GM12878 (cell line): Measurements from ENCODE around the gene SULT2B1. TPM values are rescaled to one million over a fixed set of nuclear protein-coding genes. Genes with fewer than 3 reads are reported as not detected.

ENCODE experiments used
- ATAC-seq: fragments of 200-7000 bp; cut with Tn5 transposase; 3 replicates; pipeline ENCODE4 v1.9.1; 2020; ENCODE audit warnings: mild to moderate bottlenecking, moderate library complexity
- BruUV-seq: library from RNA; stranded (reverse); fragments of 400-500 nt; replicated peaks from 2 replicates; lab custom pipeline; 2021; lab: Mats Ljungman, UMichigan
- CTCF ChIA-PET: fragments of 300-600 bp; sonication (Branson Sonifier 250); formaldehyde crosslinking; extraction: SDS; loops from one replicate; lab custom pipeline; 2021; ENCODE audit warnings: inconsistent platforms; lab: Yijun Ruan, JAX
- POLR2A ChIA-PET: fragments of 350-600 bp; formaldehyde crosslinking; extraction: SDS; loops from one replicate; lab custom pipeline; 2021; ENCODE audit warnings: inconsistent platforms; lab: Charles Lee
- RAD21 ChIA-PET: fragments of 300-600 bp; sonication (Branson Sonifier 250); formaldehyde crosslinking; loops from one replicate; lab custom pipeline; 2023; ENCODE audit warnings: antibody characterized with exemption; ENCODE audit not compliant: unreplicated experiment; lab: Charles Lee
- SMC1A ChIA-PET: fragments of 300-600 bp; sonication (Branson Sonifier 250); formaldehyde crosslinking; loops from one replicate; lab custom pipeline; 2023; ENCODE audit not compliant: unreplicated experiment, uncharacterized antibody; lab: Charles Lee
- DNase-seq: peaks from one replicate; pipeline ENCODE4 v3.0.0-alpha.2; 2011; ENCODE audit warnings: low read depth, low spot score
- FAIRE-seq: peaks from 3 replicates; lab custom pipeline; 2011; peaks lifted over from hg19 to GRCh38; lab: Jason Lieb, UNC
- H2AFZ ChIP-seq: 2 replicates; pipeline ENCODE4 v1.6.0; 2011; ENCODE audit warnings: low read depth, low read length, control low read depth; ENCODE audit not compliant: control insufficient read depth
- H3K27ac ChIP-seq: 2 replicates; pipeline ENCODE4 v1.5.1; 2011; ENCODE audit warnings: control low read depth; ENCODE audit not compliant: control insufficient read depth, insufficient read depth
- H3K27me3 ChIP-seq, 2 experiments: replicated peaks in 1 of 2; 2 replicates each; pipeline versions ENCODE4 v1.6.0 to v1.6.1; 2011; ENCODE audit warnings: low read length in 1 of 2; ENCODE audit not compliant: control insufficient read depth in 2 of 2, insufficient read depth in 2 of 2
- H3K36me3 ChIP-seq, 2 experiments: 2 replicates each; pipeline ENCODE4 v1.5.1; 2011; ENCODE audit warnings: low read length in 1 of 2; ENCODE audit not compliant: control insufficient read depth in 2 of 2, insufficient read depth in 2 of 2
- H3K4me1 ChIP-seq: 2 replicates; pipeline ENCODE4 v1.6.1; 2011; ENCODE audit warnings: mild to moderate bottlenecking, low read length, moderate library complexity, mixed read lengths; ENCODE audit not compliant: control insufficient read depth, insufficient read depth
- H3K4me2 ChIP-seq: 2 replicates; pipeline ENCODE4 v1.6.0; 2011; ENCODE audit warnings: control low read depth; ENCODE audit not compliant: control insufficient read depth, insufficient read depth
- H3K4me3 ChIP-seq: fragments of 200-600 bp; sonication (generic); 2 replicates; pipeline ENCODE4 v1.5.1; 2016
- H3K79me2 ChIP-seq: 2 replicates; pipeline ENCODE4 v1.6.0; 2011; ENCODE audit warnings: low read length; ENCODE audit not compliant: control insufficient read depth, insufficient read depth
- H3K9ac ChIP-seq: 2 replicates; pipeline ENCODE4 v1.8.0; 2011; ENCODE audit warnings: low read length, control low read depth, mixed read lengths; ENCODE audit not compliant: control insufficient read depth, insufficient read depth
- H3K9me3 ChIP-seq: replicated peaks from 3 replicates; pipeline ENCODE4 v1.5.1; 2011; ENCODE audit warnings: mild to moderate bottlenecking, low read length; ENCODE audit not compliant: control insufficient read depth, insufficient read depth
- H4K20me1 ChIP-seq: 2 replicates; pipeline ENCODE4 v1.6.0; 2011; ENCODE audit not compliant: control insufficient read depth, insufficient read depth
- ASH2L ChIP-seq: fragments of 300-600, 200-600 bp; sonication (generic); IDR thresholded peaks from 2 replicates; pipeline ENCODE4 v1.6.1; 2017; ENCODE audit warnings: low read depth, mild to moderate bottlenecking, borderline replicate concordance
- NFYB ChIP-seq: IDR thresholded peaks from 2 replicates; pipeline ENCODE4 v1.6.1; 2011; ENCODE audit warnings: low read depth, mild to moderate bottlenecking, low read length, improper control_type of control experiment, moderate library complexity; ENCODE audit not compliant: insufficient read depth
- SMC3 ChIP-seq: IDR thresholded peaks from 2 replicates; pipeline ENCODE4 v1.6.1; 2011; ENCODE audit warnings: low read length, improper control_type of control experiment, borderline replicate concordance
- WGBS: methylation state at CpG from one replicate; pipeline ENCODE4 v1.1.6; 2016; ENCODE audit warnings: low lambda C conversion rate; ENCODE audit not compliant: insufficient replicate concordance, insufficient coverage; ENCODE audit errors: missing lambda C conversion rate; 5-methylcytosine and 5-hydroxymethylcytosine counted together
- in situ Hi-C: fragments of 300-500 bp; cut with MboI; formaldehyde crosslinking; loops from 9 replicates; pipeline ENCODE4 v1.14.3; 2018; ENCODE audit warnings: mixed read lengths
- intact Hi-C: fragments of 100-400 bp; cut with micrococcal nuclease; formaldehyde crosslinking; loops from one replicate; pipeline ENCODE4 v1.14.2; 2022; ENCODE audit not compliant: unreplicated experiment
- polyA plus RNA-seq, 11 experiments: library from polyadenylated mRNA; depleted of rRNA in 4 of 11; unstranded in 6 of 11; stranded (reverse) in 5 of 11; fragments of >200 nt; fragmentation: Nextera tagmentation in 4 of 11; fragmentation: Illumina TruSeq in 1 of 11; extraction: Ambion mirVana in 4 of 11; extraction: Trizol in 1 of 11; gene quantifications; 1 replicate in 1 of 11; 2 replicates in 10 of 11; pipeline versions ENCODE4 v1.2.1 to v1.2.3, GENCODE V29; 2011 to 2016; ENCODE audit warnings: inconsistent platforms in 2 of 11, missing spikeins in 2 of 11, low read depth in 1 of 11
- total RNA-seq, 4 experiments: library from RNA; depleted of rRNA in 3 of 4; stranded (reverse); fragments of >200 nt in 3 of 4; fragmentation: Illumina TruSeq in 1 of 4; extraction: Trizol in 1 of 4; gene quantifications; 2 replicates each; pipeline versions ENCODE4 v1.2.1 to v1.2.3, GENCODE V29; 2013 to 2021

Gene SULT2B1
- total and polyA plus RNA-seq, 10 of the 15 experiments (the other 5 are each of a cell fraction or from before 2014, with no cell fraction given): 0.11 to 0.14 TPM; not detected in 8

GRCh38 chr19:48509467-48510194 is 42.3 kb upstream of the SULT2B1 start:
- intact Hi-C loops: no loop called here
- Histone ChIP-seq H3K4me2 (no peak overlapping the region), H3K79me2 (no peaks in the 10 kb centered on the region), H3K27me3 (peaks cover 2 to 4% of the 10 kb centered on the region in 2 experiments; a peak in 3 of 4 replicates), H3K9me3 (no peaks in the 10 kb centered on the region), H3K4me1 (peaks cover 14% of the 10 kb centered on the region), H3K9ac (no peak overlapping the region), H3K27ac (no peak overlapping the region), H2AFZ (no peak overlapping the region), H3K4me3 (no peak overlapping the region), H3K36me3 (no peaks in the 10 kb centered on the region), H4K20me1 (no peaks in the 10 kb centered on the region; the same call in 1 of the 2 replicates)
- SMC1A ChIA-PET: interaction anchor here (5.5 kb wide), 1 partner anchor 75 kb away, joined by 68 read pairs; no protein-coding TSS in a partner anchor
- TF ChIP-seq NFYB (peak; percentile 59), SMC3 (no peak), ASH2L (no peak)
- POLR2A ChIA-PET: interaction anchor here (0.6 kb wide), 1 partner anchor 154 kb away, joined by 4 read pairs; no protein-coding TSS in a partner anchor
- BruUV-seq: no TSS peak
- in situ Hi-C loops: loop anchor here (5.0 kb wide), 1 partner anchor 73 kb away; no protein-coding TSS in a partner anchor
- no peak for ATAC-seq
- FAIRE-seq: no peak
- WGBS: 23% methylated on average over 9 of the region's 12 CpGs
- CTCF ChIA-PET: interaction anchor here (4.1 to 7.1 kb wide), 2 partner anchors 75 to 80 kb away, joined by 24 to 131 read pairs; no protein-coding TSS in a partner anchor
- RAD21 ChIA-PET: no interaction called here
- DNase-seq: no peak
